Suprapubic skin (tissue), 3 donors: ENCODE data around the gene KDM4E.

Experiments
- CTCF ChIP-seq, 2 donors: fragments of 200-600 bp in 1 of 2; fragments of 450-650 bp in 1 of 2; sonication (generic) in 1 of 2; IDR thresholded peaks; one replicate each; pipeline ENCODE4 v1.5.1; 2016 to 2019; ENCODE audit warnings: antibody characterized with exemption in 2 of 2, mild to moderate bottlenecking in 1 of 2, moderate library complexity in 1 of 2
- EP300 ChIP-seq: sonication (generic); formaldehyde crosslinking; IDR thresholded peaks from one replicate; pipeline ENCODE4 v1.6.1; 2017; ENCODE audit warnings: antibody characterized with exemption
- POLR2A ChIP-seq, 2 donors: fragments of 450-650 bp; IDR thresholded peaks; one replicate each; pipeline ENCODE4 v1.6.1; 2017; ENCODE audit warnings: antibody characterized with exemption in 2 of 2, mild to moderate bottlenecking in 2 of 2, moderate library complexity in 2 of 2

GRCh38 chr11:95042906-95043305 lies 17.8 kb downstream of the KDM4E start:
- TF ChIP-seq CTCF (IDR thresholded peaks at IDR 0.05) (no peak), EP300 (no peak), POLR2A (IDR thresholded peaks at IDR 0.05) (no peak)
